ENCODE data around the gene MAPT.

MAPT gene

GRCh38 chr17:46026166-46027047 lies 132.1 kb downstream of the MAPT start:
- no peak for DNase-seq (ENCODE audit: low read depth in 2 of 3, low spot score in 1 of 3)

- DNase-seq (ENCODE audit: low read depth in 2 of 3, low spot score in 1 of 3) = no peak
Measured at GRCh38 chr17:46027048-46027975, 133.0 kb downstream of the MAPT start.

- DNase-seq (ENCODE audit: low read depth in 2 of 3, low spot score in 1 of 3) = no peak
Measured at GRCh38 chr17:46027976-46028325, 133.6 kb downstream of the MAPT start.

- no peak for DNase-seq (ENCODE audit: low read depth in 2 of 3, low spot score in 1 of 3)
Measured at GRCh38 chr17:46028374-46028773, 134.0 kb downstream of the MAPT start.

- DNase-seq (ENCODE audit: low read depth in 2 of 3, low spot score in 1 of 3) = no peak
Measured at GRCh38 chr17:46028981-46029565, 134.7 kb downstream of the MAPT start.

- no peak for DNase-seq (ENCODE audit: low read depth in 2 of 3, low spot score in 1 of 3)
Measured at GRCh38 chr17:46029627-46030026, 135.3 kb downstream of the MAPT start.

GRCh38 chr17:46030752-46031151 lies 136.4 kb downstream of the MAPT start:
- no peak for DNase-seq (ENCODE audit: low read depth in 2 of 3, low spot score in 1 of 3)

- no peak for DNase-seq (ENCODE audit: low read depth in 2 of 3, low spot score in 1 of 3)
Measured at GRCh38 chr17:46031440-46031839, 137.1 kb downstream of the MAPT start.

GRCh38 chr17:46031920-46032319 lies 137.6 kb downstream of the MAPT start:
- no peak for DNase-seq (ENCODE audit: low read depth in 2 of 3, low spot score in 1 of 3)

- DNase-seq (ENCODE audit: low read depth in 2 of 3, low spot score in 1 of 3) = no peak
Measured at GRCh38 chr17:46032909-46033308, 138.6 kb downstream of the MAPT start.

GRCh38 chr17:46033392-46033791 lies 139.0 kb downstream of the MAPT start:
- no peak for DNase-seq (ENCODE audit: low read depth in 2 of 3, low spot score in 1 of 3)

- DNase-seq (ENCODE audit: low read depth in 2 of 3, low spot score in 1 of 3) = no peak
Measured at GRCh38 chr17:46035112-46035818, 140.9 kb downstream of the MAPT start.

GRCh38 chr17:46036491-46036890 lies 142.1 kb downstream of the MAPT start:
- DNase-seq (ENCODE audit: low read depth in 2 of 3, low spot score in 1 of 3) = no peak

GRCh38 chr17:46037722-46038255 lies 143.4 kb downstream of the MAPT start:
- DNase-seq (ENCODE audit: low read depth in 2 of 3, low spot score in 1 of 3) = no peak

GRCh38 chr17:46038414-46038813 lies 144.1 kb downstream of the MAPT start:
- DNase-seq (ENCODE audit: low read depth in 2 of 3, low spot score in 1 of 3) = no peak

GRCh38 chr17:46038937-46039336 lies 144.6 kb downstream of the MAPT start:
- DNase-seq (ENCODE audit: low read depth in 2 of 3, low spot score in 1 of 3) = no peak

GRCh38 chr17:46039592-46040186 lies 145.3 kb downstream of the MAPT start:
- DNase-seq (ENCODE audit: low read depth in 2 of 3, low spot score in 1 of 3) = no peak

- DNase-seq (ENCODE audit: low read depth in 2 of 3, low spot score in 1 of 3) = no peak
Measured at GRCh38 chr17:46042246-46042645, 147.9 kb downstream of the MAPT start.

- no peak for DNase-seq (ENCODE audit: low read depth in 2 of 3, low spot score in 1 of 3)
Measured at GRCh38 chr17:46042925-46043324, 148.6 kb downstream of the MAPT start.

GRCh38 chr17:46043606-46044005 lies 149.3 kb downstream of the MAPT start:
- no peak for DNase-seq (ENCODE audit: low read depth in 2 of 3, low spot score in 1 of 3)
